HepG2 (cell line): ENCODE measurements around the gene CCDC170. TPM values are rescaled to one million over a fixed set of nuclear protein-coding genes. Genes with fewer than 3 reads are reported as not detected.

Source experiments
- ATAC-seq: fragments of 200-7000 bp; cut with Tn5 transposase; 3 replicates; pipeline ENCODE4 v1.9.1; 2020; ENCODE audit warnings: mild to moderate bottlenecking, moderate library complexity
- BruUV-seq: library from RNA; stranded (reverse); fragments of 400-500 nt; replicated peaks from 2 replicates; lab custom pipeline; 2021; lab: Mats Ljungman, UMichigan
- CTCF ChIA-PET: fragments of 300-600 bp; formaldehyde crosslinking; extraction: SDS; loops from one replicate; lab custom pipeline; 2021; ENCODE audit warnings: low total read pairs, inconsistent platforms, low intra/inter-chr PET ratio; lab: Yijun Ruan, JAX
- POLR2A ChIA-PET: fragments of 350-600 bp; sonication (Branson Sonifier 250); formaldehyde crosslinking; loops from one replicate; lab custom pipeline; 2020; ENCODE audit warnings: antibody characterized with exemption, inconsistent platforms; lab: Yijun Ruan, JAX
- DNase-seq: peaks from one replicate; pipeline ENCODE4 v3.0.0-alpha.2; 2015; ENCODE audit warnings: low spot score
- FAIRE-seq: peaks from 3 replicates; lab custom pipeline; 2011; peaks lifted over from hg19 to GRCh38; lab: Jason Lieb, UNC
- H2AFZ ChIP-seq: one replicate; pipeline ENCODE4 v1.6.1; 2011; ENCODE audit warnings: low read length, inconsistent platforms
- H3K27ac ChIP-seq: fragments of 300-600 bp; 3 replicates; pipeline ENCODE4 v1.8.0; 2011; ENCODE audit warnings: mixed run types, mild to moderate bottlenecking, mixed read lengths, low read length, inconsistent platforms; ENCODE audit not compliant: insufficient read depth; ENCODE audit errors: extremely low read length
- H3K27me3 ChIP-seq, 2 experiments: fragments of 200-600 bp in 1 of 2; 2 replicates in 1 of 2; 3 replicates in 1 of 2; pipeline versions ENCODE4 v1.6.0 to v1.8.0; 2011; ENCODE audit warnings: low read length in 2 of 2, mild to moderate bottlenecking in 2 of 2, moderate library complexity in 2 of 2, inconsistent platforms in 1 of 2; ENCODE audit not compliant: insufficient read depth in 2 of 2, control insufficient read depth in 1 of 2
- H3K36me3 ChIP-seq, 2 experiments: fragments of 200-600 bp in 1 of 2; replicated peaks in 1 of 2; 2 replicates in 1 of 2; 3 replicates in 1 of 2; pipeline versions ENCODE4 v1.5.1 to v1.8.0; 2011; ENCODE audit warnings: low read length in 2 of 2, inconsistent platforms in 1 of 2; ENCODE audit not compliant: insufficient read depth in 2 of 2, control insufficient read depth in 1 of 2
- H3K4me1 ChIP-seq: 2 replicates; pipeline ENCODE4 v1.5.1; 2012; ENCODE audit warnings: low read length, inconsistent platforms; ENCODE audit not compliant: insufficient read depth
- H3K4me2 ChIP-seq: 2 replicates; pipeline ENCODE4 v1.6.0; 2011; ENCODE audit warnings: low read depth, low read length, inconsistent platforms
- H3K4me3 ChIP-seq, 3 experiments: fragments of 200-600 bp in 1 of 3; sonication (generic), shearing (Covaris generic) in 1 of 3; replicated peaks in 1 of 3; 2 replicates each; pipeline ENCODE4 v1.5.1; 2011 to 2016; ENCODE audit warnings: low read length in 3 of 3, inconsistent platforms in 2 of 3, low read depth in 2 of 3, mild to moderate bottlenecking in 2 of 3, control low read depth in 1 of 3, mixed read lengths in 1 of 3; ENCODE audit not compliant: insufficient read depth in 1 of 3
- H3K79me2 ChIP-seq: one replicate; pipeline ENCODE4 v1.6.1; 2011; ENCODE audit warnings: low read length, inconsistent platforms; ENCODE audit not compliant: insufficient read depth
- H3K9ac ChIP-seq: 2 replicates; pipeline ENCODE4 v1.6.0; 2011; ENCODE audit warnings: mild to moderate bottlenecking, low read depth, low read length, inconsistent platforms; ENCODE audit not compliant: insufficient read depth
- H3K9me3 ChIP-seq: 2 replicates; pipeline ENCODE4 v1.5.1; 2012; ENCODE audit warnings: mild to moderate bottlenecking, low read length
- H4K20me1 ChIP-seq: 2 replicates; pipeline ENCODE4 v1.6.0; 2011; ENCODE audit warnings: inconsistent platforms, mild to moderate bottlenecking, low read length, moderate library complexity; ENCODE audit not compliant: insufficient read depth
- HOXA3 ChIP-seq: sonication (generic); formaldehyde crosslinking; IDR thresholded peaks from 2 replicates; pipeline ENCODE4 v1.5.0; 2020; ENCODE audit warnings: missing genetic modification reagents
- RARA ChIP-seq: IDR thresholded peaks from 2 replicates; pipeline ENCODE4 v1.6.1; 2016; ENCODE audit warnings: missing genetic modification reagents, missing compliant biosample characterization
- RFX3 ChIP-seq: IDR thresholded peaks from 2 replicates; pipeline ENCODE4 v1.6.1; 2016; ENCODE audit warnings: missing biosample characterization, missing genetic modification reagents
- SNAPC4 ChIP-seq: sonication (generic); formaldehyde crosslinking; IDR thresholded peaks from 2 replicates; pipeline ENCODE4 v1.4.0; 2020; ENCODE audit warnings: mild to moderate bottlenecking, missing genetic modification reagents
- ZBTB33 ChIP-seq: sonication (generic); formaldehyde crosslinking; IDR thresholded peaks from 2 replicates; pipeline ENCODE4 v1.4.0; 2020; ENCODE audit warnings: missing genetic modification reagents
- ZBTB38 ChIP-seq: sonication (generic); formaldehyde crosslinking; IDR thresholded peaks from 2 replicates; pipeline ENCODE4 v1.5.1; 2020; ENCODE audit warnings: mild to moderate bottlenecking, missing genetic modification reagents
- ZBTB4 ChIP-seq: sonication (generic); formaldehyde crosslinking; IDR thresholded peaks from 2 replicates; pipeline ENCODE4 v1.4.0; 2020; ENCODE audit warnings: missing genetic modification reagents, mild to moderate bottlenecking, borderline replicate concordance
- ZNF781 ChIP-seq: sonication (generic); formaldehyde crosslinking; IDR thresholded peaks from 2 replicates; pipeline ENCODE4 v1.5.1; 2020; ENCODE audit warnings: borderline replicate concordance, mild to moderate bottlenecking, missing genetic modification reagents; ENCODE audit errors: not compliant biosample characterization
- WGBS: methylation state at CpG from one replicate; pipeline ENCODE4 v1.1.6; 2017; ENCODE audit warnings: low lambda C conversion rate; 5-methylcytosine and 5-hydroxymethylcytosine counted together
- in situ Hi-C: cut with HindIII; loops from 2 replicates; pipeline ENCODE4 v1.10.0; 2017; ENCODE audit warnings: low pct_unique_long_range_greater_than_20kb; ENCODE audit not compliant: extremely low pct_ligation_motif_present
- intact Hi-C: fragments of 100-400 bp; cut with micrococcal nuclease; formaldehyde crosslinking; loops from one replicate; pipeline ENCODE4 v1.10.0; 2022; ENCODE audit not compliant: unreplicated experiment
- polyA plus RNA-seq, 8 experiments: library from polyadenylated mRNA; depleted of rRNA in 3 of 8; stranded (reverse) in 7 of 8; unstranded in 1 of 8; fragments of >200 nt; fragmentation: Illumina TruSeq in 4 of 8; extraction: Trizol in 4 of 8; gene quantifications; 2 replicates each; pipeline versions ENCODE4 v1.2.1 to v1.2.3, GENCODE V29; 2011 to 2016; ENCODE audit warnings: low read depth in 4 of 8, missing spikeins in 1 of 8, mixed read lengths in 1 of 8; ENCODE audit not compliant: insufficient read depth in 1 of 8
- total RNA-seq, 5 experiments: library from RNA; depleted of rRNA; stranded (reverse); fragments of >200 nt; fragmentation: Illumina TruSeq; extraction: Trizol; gene quantifications; 2 replicates each; pipeline ENCODE4 v1.2.3, GENCODE V29; 2016; ENCODE audit warnings: low read depth in 1 of 5

Gene CCDC170
- total and polyA plus RNA-seq, 2 of the 13 experiments (the other 11 are each of a cell fraction or from before 2014, with no cell fraction given): 0.90 to 5.1 TPM

- H3K9me3 ChIP-seq: no peaks in the 10 kb centered on the region
- H3K27ac ChIP-seq: no peak overlapping the region
- BruUV-seq: no TSS peak
- 92% methylated on average over 12 of the region's 12 CpGs for WGBS
- no peak overlapping the region for H2AFZ ChIP-seq
- ATAC-seq: no peak
- H3K79me2 ChIP-seq: peaks cover 74% of the 10 kb centered on the region
- intact Hi-C loops (loop anchor here (10.0 kb wide), 2 partner anchors 676 to 816 kb away; no protein-coding TSS in a partner anchor), in situ Hi-C loops (no loop called here)
- peaks cover 65% of the 10 kb centered on the region for H3K4me1 ChIP-seq
- no peak overlapping the region for H3K4me3 ChIP-seq
- peaks cover 0 to 2% of the 10 kb centered on the region in 2 experiments; a peak in 1 of 5 replicates for H3K27me3 ChIP-seq
- ChIA-PET POLR2A (interaction anchor here (1.4 kb wide), 1 partner anchor 11 kb away, joined by 3 read pairs; no protein-coding TSS in a partner anchor), CTCF (no interaction called here)
- H3K4me2 ChIP-seq: 0 out of 2 replicates have a peak overlapping the region, but pooled peaks have one; percentile 9
- H3K36me3 ChIP-seq: peaks cover 7 to 12% of the 10 kb centered on the region in 2 experiments
- H4K20me1 ChIP-seq: peaks cover 21% of the 10 kb centered on the region
- FAIRE-seq: no peak
- TF ChIP-seq HOXA3 (CRISPR knock-in tag) (0 out of 2 replicates have a peak, but pooled peaks have one; percentile 11), SNAPC4 (CRISPR knock-in tag) (no peak), RFX3 (CRISPR knock-in tag) (no peak), ZBTB38 (CRISPR knock-in tag) (peak; percentile 37; the same call in 1 of the 2 replicates), ZBTB4 (CRISPR knock-in tag) (peak; percentile 69; the same call in 1 of the 2 replicates), ZBTB33 (CRISPR knock-in tag) (peak; percentile 84; the same call in 1 of the 2 replicates), ZNF781 (CRISPR knock-in tag) (no peak), RARA (CRISPR knock-in tag) (no peak)
- no peak for DNase-seq
- H3K9ac ChIP-seq: no peak overlapping the region
These were observed 45.2 kb upstream of the CCDC170 start for GRCh38 chr6:151448623-151449022.
